ENCODE data around the gene CA10.

DNA sequence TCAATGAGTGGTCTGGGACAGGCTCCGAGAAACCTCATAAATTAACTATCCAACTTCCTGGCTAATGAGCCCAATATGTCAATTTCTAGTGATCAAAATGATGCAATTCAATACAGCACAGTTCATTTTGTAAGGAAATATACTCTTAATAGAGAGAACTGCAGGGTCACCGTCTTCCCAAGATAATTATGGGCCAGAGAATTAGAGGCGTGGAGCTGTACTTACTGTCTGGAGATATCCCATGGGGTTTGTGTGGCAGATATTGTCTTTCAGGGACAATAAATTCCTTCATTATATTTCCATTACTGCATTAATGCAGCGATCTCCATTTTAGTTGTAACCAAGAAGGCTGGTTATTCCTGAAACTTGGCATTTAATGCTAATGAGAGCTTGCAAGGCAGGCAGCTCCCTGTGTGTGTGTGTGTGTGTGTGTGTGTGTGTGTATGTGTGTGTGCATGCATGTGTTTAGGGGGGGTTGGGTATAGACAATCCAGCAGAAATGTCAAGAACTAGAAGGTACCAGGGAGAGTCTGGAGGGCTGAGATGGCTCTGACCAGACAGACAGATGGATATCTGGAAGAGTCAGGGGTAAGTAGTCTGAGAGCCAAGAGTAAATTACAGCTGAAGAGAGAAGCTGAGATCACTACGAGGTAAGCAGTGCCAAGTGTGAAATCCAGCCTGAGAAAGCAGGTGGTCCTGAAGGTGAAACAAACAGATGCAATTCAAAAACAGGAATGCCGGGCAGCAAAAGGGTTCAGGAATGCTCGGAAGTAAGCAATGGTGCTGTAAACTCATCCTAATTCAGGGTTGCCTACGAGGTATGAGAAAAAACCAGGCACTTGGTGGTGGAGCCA lies 393.0 kb downstream of the CA10 start:
- TF ChIP-seq CTCF (conservative IDR thresholded peaks at IDR 0.05) (no peak), EZH2 (IDR thresholded peaks at IDR 0.05; ENCODE audit: low read depth) (no peak)

All from PC-9 (cell line).